ENCODE results near the gene SLC26A5.

Gene SLC26A5

GRCh38 chr7:103348959-103349358, 97.0 kb downstream of the SLC26A5 start:
- FAIRE-seq, result no peak

GRCh38 chr7:103348452-103348851, 97.6 kb downstream of the SLC26A5 start:
- no peak for DNase-seq (ENCODE audit: insufficient read length, low spot score)
- no peak for FAIRE-seq

More at GRCh38 chr7:103348959-103349358, 97.0 kb downstream of the SLC26A5 start:
- no peak for DNase-seq (ENCODE audit: insufficient read length, low spot score)

- FAIRE-seq, result no peak
- DNase-seq (ENCODE audit: insufficient read length, low spot score), result peak; percentile 76
These were observed 98.3 kb downstream of the SLC26A5 start, which contains the start of gene PSMC2 for GRCh38 chr7:103347507-103348267. Gene PSMC2, plus strand, starts transcription at chr7:103347643. Its CDS starts 69 bp downstream, at chr7:103347712.

DNA sequence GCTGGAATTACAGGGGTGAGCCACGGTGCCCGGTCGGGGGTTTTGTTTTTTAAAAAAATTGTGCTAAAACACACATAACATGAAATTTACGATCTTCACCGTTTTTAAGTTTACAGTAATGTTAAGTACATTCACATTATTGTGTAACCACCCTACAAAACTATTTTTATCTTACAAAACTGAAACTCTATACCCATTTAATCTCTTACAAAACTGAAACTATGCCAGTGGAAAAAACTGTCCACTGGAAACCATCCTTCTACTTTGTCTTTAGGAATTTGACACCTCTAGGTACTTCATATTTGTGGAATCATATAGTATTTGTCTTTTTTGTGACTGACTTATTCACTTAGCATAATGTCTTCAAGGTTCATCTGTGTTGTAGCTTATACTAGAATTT, 99.6 kb downstream of the SLC26A5 start:
- FAIRE-seq, result no peak
- DNase-seq (ENCODE audit: insufficient read length, low spot score), result no peak

DNA sequence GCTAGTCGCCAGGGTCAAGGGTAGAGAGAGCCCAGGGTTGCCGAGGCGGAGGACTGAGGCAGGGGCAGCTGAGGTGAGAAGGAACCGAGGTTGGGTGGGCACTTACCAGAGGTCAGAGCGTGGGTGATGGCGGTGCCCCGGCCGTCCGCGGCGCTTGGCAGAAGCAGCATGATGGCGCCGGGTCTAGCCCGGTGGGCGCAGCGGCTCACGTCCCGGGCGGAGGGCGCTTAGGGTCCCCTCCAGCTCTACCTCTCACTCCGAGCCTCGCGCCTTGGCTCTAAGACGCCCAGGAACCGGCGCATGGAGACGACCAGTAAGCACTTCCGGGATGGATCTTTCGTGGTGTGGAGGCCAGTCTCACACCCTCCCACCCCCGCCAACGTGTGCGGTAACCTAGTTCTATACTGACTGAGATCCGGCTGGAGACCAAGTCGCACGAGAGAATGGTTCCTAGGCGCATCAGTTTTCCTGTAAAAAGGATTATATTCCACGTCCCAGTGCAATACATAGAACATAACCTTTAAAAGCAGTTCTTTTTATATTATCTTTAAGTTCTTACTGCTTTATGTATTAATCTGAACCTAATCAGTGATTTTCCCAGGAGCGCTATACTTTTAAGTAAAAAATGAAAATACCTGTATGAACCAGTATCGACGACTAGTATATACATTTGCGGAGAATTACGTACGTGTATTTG, 101.4 kb downstream of the SLC26A5 start, which contains the start of gene DNAJC2:
Gene DNAJC2 (minus strand): TSS at position 315 of the 697 bp plus-strand sequence. CDS start 145 bp downstream, at position 170.
- DNase-seq (ENCODE audit: insufficient read length, low spot score) (peak; percentile 84), FAIRE-seq (no peak)

DNA sequence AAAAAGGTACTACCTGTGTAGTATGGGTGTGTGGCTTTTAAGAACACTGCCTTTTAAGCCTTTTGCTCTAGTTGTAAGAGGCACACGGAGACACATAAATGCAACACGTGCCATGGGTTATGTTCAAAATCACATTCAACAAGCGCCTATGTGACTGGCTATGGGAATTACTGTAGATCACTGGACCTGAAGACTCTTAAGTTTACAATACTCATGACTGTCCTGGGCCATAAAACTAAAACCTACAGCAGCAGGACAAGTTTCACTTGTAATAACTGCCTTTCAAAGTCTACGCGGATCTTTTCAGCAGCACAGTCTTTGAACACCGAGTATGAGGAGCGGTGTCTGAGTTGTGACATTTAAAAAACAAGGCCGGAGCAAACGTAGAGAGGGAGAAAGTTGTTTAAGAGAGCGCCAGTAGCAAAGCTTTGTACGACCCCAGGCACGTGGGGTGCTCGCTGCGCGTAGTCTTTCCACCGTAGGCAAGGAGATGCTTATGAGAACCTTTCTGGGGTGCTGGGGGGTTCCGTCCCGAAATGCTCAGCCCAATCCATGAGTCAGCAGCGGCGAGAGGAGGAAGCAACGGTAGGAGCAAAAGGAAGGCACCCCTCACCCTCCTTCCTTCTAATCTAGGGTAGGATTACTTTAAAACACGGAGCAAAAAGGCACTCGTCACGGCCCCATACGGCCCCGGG, 102.1 kb downstream of the SLC26A5 start:
- no peak for DNase-seq (ENCODE audit: insufficient read length, low spot score)

GRCh38 chr7:103343332-103343731, 102.7 kb downstream of the SLC26A5 start:
- FAIRE-seq, result no peak
- DNase-seq (ENCODE audit: insufficient read length, low spot score), result no peak

More for the DNA sequence above, 102.1 kb downstream of the SLC26A5 start:
- FAIRE-seq, result no peak

GRCh38 chr7:103341466-103341865, 104.5 kb downstream of the SLC26A5 start:
- FAIRE-seq, result no peak
- DNase-seq (ENCODE audit: insufficient read length, low spot score), result no peak

DNA sequence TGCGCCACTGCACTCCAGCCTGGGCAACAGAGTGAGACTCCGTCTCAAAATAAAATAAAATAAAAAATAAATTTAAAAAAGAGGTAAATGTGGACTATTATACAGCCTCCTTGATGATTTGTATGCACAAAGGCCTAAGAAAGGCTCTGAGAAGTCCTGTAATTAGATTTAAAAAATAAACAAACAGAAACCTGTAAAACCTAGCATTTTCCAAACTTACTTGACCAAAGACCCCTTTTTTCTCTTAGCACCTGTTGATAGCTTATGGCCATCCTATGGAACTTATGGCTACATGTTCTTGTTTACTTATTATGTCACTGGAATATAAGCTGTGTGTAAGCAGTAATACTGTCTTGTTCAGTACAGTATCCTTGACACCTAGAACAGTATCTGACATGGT, 107.1 kb downstream of the SLC26A5 start:
- no peak for FAIRE-seq
- no peak for DNase-seq (ENCODE audit: insufficient read length, low spot score)

DNA sequence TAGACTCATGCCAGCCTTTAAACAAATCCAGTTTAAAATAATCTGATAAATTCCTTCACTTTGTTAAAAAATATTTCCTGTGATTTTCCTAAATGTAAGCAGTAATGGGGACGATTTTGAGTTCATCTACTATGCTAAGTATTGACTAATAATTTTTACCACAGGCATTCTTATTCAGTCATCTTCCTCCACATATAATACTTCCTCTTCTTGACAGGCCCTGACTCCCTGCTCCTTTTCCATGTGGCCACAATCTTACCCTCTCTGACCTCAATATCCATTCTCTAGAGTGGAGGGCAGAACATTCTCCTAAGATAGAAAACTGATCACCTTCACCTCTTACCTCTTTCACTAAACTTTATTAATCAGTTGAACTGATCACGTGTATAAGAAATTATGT, 109.2 kb downstream of the SLC26A5 start:
- FAIRE-seq, result no peak

DNA sequence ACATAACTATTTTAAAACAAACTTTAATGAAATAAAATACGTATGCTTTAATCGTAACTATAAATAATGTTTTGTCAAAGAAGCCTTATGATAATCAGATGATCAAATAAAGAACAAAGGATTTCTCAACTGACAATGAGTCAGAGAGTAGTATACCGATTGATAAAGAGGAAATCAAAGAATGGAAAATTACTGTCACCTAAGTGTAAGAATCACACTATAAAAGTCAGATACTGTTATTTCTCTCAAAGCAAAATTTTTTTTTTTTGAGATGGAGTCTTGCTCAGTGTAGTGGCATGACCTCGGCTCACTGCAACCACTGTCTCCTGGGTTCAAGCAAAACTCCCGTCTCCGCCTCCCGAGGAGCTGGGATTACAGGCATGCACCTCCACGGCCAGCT, 120.3 kb downstream of the SLC26A5 start:
- DNase-seq (ENCODE audit: insufficient read length, low spot score) (no peak), FAIRE-seq (no peak)

More for the DNA sequence above, 109.2 kb downstream of the SLC26A5 start:
- no peak for DNase-seq (ENCODE audit: insufficient read length, low spot score)

Data from HTR-8/SVneo (cell line).